Stimulated activated CD4-positive, alpha-beta T cell treated with anti-CD3 and anti-CD28 coated beads, Interleukin-12 subunit alpha, Interleukin-12 subunit beta, amount 100 ng/mL, for 48 hours (primary cell): ENCODE data around the gene TMEM161B.
A peak's percentile ranks its signal among the peaks of the same experiment; 100 is the strongest.
"Not testable (repeated sequence)": the region's sequence is repeated elsewhere in the genome, so short reads cannot be mapped to it uniquely, and the experiment has no call there.

ENCODE experiments used
- DNase-seq, 3 donors: peaks; one replicate each; pipeline ENCODE4 v3.0.0-alpha.2; 2020; ENCODE audit warnings: low read depth in 2 of 3, low spot score in 1 of 3

The TMEM161B gene

GRCh38 chr5:88268385-88269184, at the start of gene TMEM161B:
Gene TMEM161B, minus strand, starts transcription at chr5:88268845. Its CDS starts 122 bp downstream, at chr5:88268723.
- DNase-seq: peak; percentile 83 to 89 (median 89)

- no peak for DNase-seq
Measured at GRCh38 chr5:88304356-88304755, 35.7 kb upstream of the TMEM161B start.

- DNase-seq: no peak
Measured at GRCh38 chr5:88298425-88298824, 29.8 kb upstream of the TMEM161B start.

- no peak for DNase-seq
Measured at GRCh38 chr5:88290801-88291200, 22.2 kb upstream of the TMEM161B start.

GRCh38 chr5:88288528-88289197, 20.0 kb upstream of the TMEM161B start:
- DNase-seq: no peak

GRCh38 chr5:88287846-88288527, 19.3 kb upstream of the TMEM161B start:
- no peak for DNase-seq

- DNase-seq: no peak
Measured at GRCh38 chr5:88287302-88287701, 18.7 kb upstream of the TMEM161B start.

- no peak for DNase-seq
Measured at GRCh38 chr5:88283690-88284089, 15.0 kb upstream of the TMEM161B start.

- DNase-seq: no peak
Measured at GRCh38 chr5:88281322-88281721, 12.7 kb upstream of the TMEM161B start.

- DNase-seq: no peak
Measured at GRCh38 chr5:88279584-88279983, 10.9 kb upstream of the TMEM161B start.

GRCh38 chr5:88276378-88276777, 7.7 kb upstream of the TMEM161B start:
- DNase-seq: no peak

GRCh38 chr5:88275581-88275980, 6.9 kb upstream of the TMEM161B start:
- DNase-seq: no peak

GRCh38 chr5:88269222-88269771, 652 bp upstream of the TMEM161B start:
- DNase-seq: no peak

- not testable (repeated sequence) for DNase-seq
Measured at GRCh38 chr5:88264565-88264964, 4.1 kb downstream of the TMEM161B start.

GRCh38 chr5:88263349-88263748, 5.3 kb downstream of the TMEM161B start:
- DNase-seq: no peak

- no peak for DNase-seq
Measured at GRCh38 chr5:88262116-88262515, 6.5 kb downstream of the TMEM161B start.

GRCh38 chr5:88258636-88259035, 10.0 kb downstream of the TMEM161B start:
- DNase-seq: no peak

- DNase-seq: no peak
Measured at GRCh38 chr5:88256872-88257271, 11.8 kb downstream of the TMEM161B start.

- no peak for DNase-seq
Measured at GRCh38 chr5:88256037-88256436, 12.6 kb downstream of the TMEM161B start.

- DNase-seq: no peak
Measured at GRCh38 chr5:88254320-88254719, 14.3 kb downstream of the TMEM161B start.

- no peak for DNase-seq
Measured at GRCh38 chr5:88251048-88251711, 17.5 kb downstream of the TMEM161B start.
